WTC11 (cell line): Measurements from ENCODE around the gene CEP131. TPM values are rescaled to one million over a fixed set of nuclear protein-coding genes. Genes with fewer than 3 reads are reported as not detected.

Experiments used
- ATAC-seq: fragments of 200-7000 bp; cut with Tn5 transposase; 2 replicates; pipeline ENCODE4 v1.10.0; 2021; ENCODE audit warnings: mild to moderate bottlenecking, moderate library complexity
- CTCF ChIA-PET: fragments of 300-600 bp; sonication (Branson Sonifier 250); formaldehyde crosslinking; loops from one replicate; lab custom pipeline; 2021; ENCODE audit warnings: antibody characterized with exemption; lab: Charles Lee
- POLR2A ChIA-PET: fragments of 350-600 bp; sonication (Branson Sonifier 250); formaldehyde crosslinking; loops from one replicate; lab custom pipeline; 2021; ENCODE audit warnings: antibody characterized with exemption; lab: Charles Lee
- DNase-seq: peaks from one replicate; pipeline ENCODE4 v3.0.0; 2021; ENCODE audit warnings: low spot score
- H3K27ac Mint-ChIP-seq: 2 replicates; pipeline ENCODE4 v1.8.0; 2021; ENCODE audit warnings: mixed read lengths
- H3K27me3 Mint-ChIP-seq: 2 replicates; pipeline ENCODE4 v1.8.0; 2021; ENCODE audit warnings: low read depth, mild to moderate bottlenecking, moderate library complexity, mixed read lengths
- H3K36me3 Mint-ChIP-seq: 2 replicates; pipeline ENCODE4 v1.8.0; 2021; ENCODE audit warnings: mixed read lengths
- H3K4me1 Mint-ChIP-seq: 2 replicates; pipeline ENCODE4 v1.8.0; 2022; ENCODE audit warnings: mixed read lengths
- H3K4me3 Mint-ChIP-seq: 2 replicates; pipeline ENCODE4 v1.8.0; 2021; ENCODE audit warnings: mild to moderate bottlenecking, moderate library complexity, mixed read lengths
- H3K9me3 Mint-ChIP-seq: 2 replicates; pipeline ENCODE4 v1.8.0; 2021; ENCODE audit warnings: mixed read lengths
- ATF6 ChIP-seq: sonication (generic); formaldehyde crosslinking; IDR thresholded peaks from 2 replicates; pipeline ENCODE4 v1.8.1; 2023; ENCODE audit warnings: mild to moderate bottlenecking, missing genetic modification reagents
- EMX1 ChIP-seq: fragments of 250-450 bp; sonication (Bioruptor Pico); IDR thresholded peaks from 2 replicates; pipeline ENCODE4 v1.8.0; 2021; ENCODE audit warnings: mild to moderate bottlenecking
- ESRRA ChIP-seq: sonication (generic); formaldehyde crosslinking; IDR thresholded peaks from 2 replicates; pipeline ENCODE4 v1.8.1; 2022; ENCODE audit warnings: mild to moderate bottlenecking, missing genetic modification reagents, borderline replicate concordance
- FOXJ3 ChIP-seq: sonication (generic); formaldehyde crosslinking; IDR thresholded peaks from 2 replicates; pipeline ENCODE4 v1.9.0; 2021; ENCODE audit warnings: missing genetic modification reagents, mild to moderate bottlenecking, borderline replicate concordance
- FOXP1 ChIP-seq: sonication (generic); formaldehyde crosslinking; IDR thresholded peaks from 2 replicates; pipeline ENCODE4 v1.8.0; 2022; ENCODE audit warnings: missing genetic modification reagents, mild to moderate bottlenecking, moderate library complexity, borderline replicate concordance
- GRHL2 ChIP-seq: fragments of 250-450 bp; sonication (Bioruptor Pico); IDR thresholded peaks from 2 replicates; pipeline ENCODE4 v1.8.0; 2022; ENCODE audit warnings: mild to moderate bottlenecking, moderate library complexity; ENCODE audit not compliant: insufficient replicate concordance, severe bottlenecking
- HMGA2 ChIP-seq: fragments of 250-450 bp; sonication (Bioruptor Pico); IDR thresholded peaks from 2 replicates; pipeline ENCODE4 v1.4.0; 2021; ENCODE audit warnings: mild to moderate bottlenecking, moderate library complexity
- JAZF1 ChIP-seq: fragments of 250-450 bp; sonication (Bioruptor Pico); IDR thresholded peaks from 2 replicates; pipeline ENCODE4 v1.9.0; 2021; ENCODE audit warnings: moderate library complexity, mild to moderate bottlenecking, inconsistent platforms
- MLX ChIP-seq: sonication (generic); formaldehyde crosslinking; IDR thresholded peaks from 2 replicates; pipeline ENCODE4 v1.8.1; 2023; ENCODE audit warnings: mild to moderate bottlenecking, missing genetic modification reagents, moderate library complexity
- RELA ChIP-seq: sonication (generic); formaldehyde crosslinking; IDR thresholded peaks from 2 replicates; pipeline ENCODE4 v1.8.1; 2022; ENCODE audit warnings: missing genetic modification reagents, mild to moderate bottlenecking, borderline replicate concordance
- SMAD3 ChIP-seq: sonication (generic); formaldehyde crosslinking; IDR thresholded peaks from 2 replicates; pipeline ENCODE4 v1.8.0; 2022; ENCODE audit warnings: missing genetic modification reagents, mild to moderate bottlenecking, borderline replicate concordance
- TCF7 ChIP-seq: sonication (generic); formaldehyde crosslinking; IDR thresholded peaks from 2 replicates; pipeline ENCODE4 v1.8.0; 2022; ENCODE audit warnings: mild to moderate bottlenecking, low read depth, missing genetic modification reagents, moderate library complexity
- TEAD1 ChIP-seq: sonication (generic); formaldehyde crosslinking; IDR thresholded peaks from 2 replicates; pipeline ENCODE4 v1.8.0; 2022; ENCODE audit warnings: mild to moderate bottlenecking, missing genetic modification reagents
- TEAD4 ChIP-seq: sonication (generic); formaldehyde crosslinking; IDR thresholded peaks from 2 replicates; pipeline ENCODE4 v1.8.0; 2022; ENCODE audit warnings: mild to moderate bottlenecking, missing genetic modification reagents
- ZBTB21 ChIP-seq: sonication (generic); formaldehyde crosslinking; IDR thresholded peaks from 2 replicates; pipeline ENCODE4 v1.8.1; 2023; ENCODE audit warnings: mild to moderate bottlenecking, missing genetic modification reagents, borderline replicate concordance
- ZNF317 ChIP-seq: sonication (generic); formaldehyde crosslinking; IDR thresholded peaks from 2 replicates; pipeline ENCODE4 v1.8.1; 2023; ENCODE audit warnings: low read depth, mild to moderate bottlenecking, moderate library complexity, missing genetic modification reagents, borderline replicate concordance
- ZNF396 ChIP-seq: fragments of 250-450 bp; sonication (Bioruptor Pico); IDR thresholded peaks from 2 replicates; pipeline ENCODE4 v1.8.0; 2021; ENCODE audit warnings: mild to moderate bottlenecking, moderate library complexity, borderline replicate concordance
- ZNF532 ChIP-seq: fragments of 250-450 bp; sonication (Bioruptor Pico); IDR thresholded peaks from 2 replicates; pipeline ENCODE4 v1.9.0; 2021; ENCODE audit warnings: mild to moderate bottlenecking, borderline replicate concordance
- ZNF671 ChIP-seq: fragments of 250-450 bp; sonication (Bioruptor Pico); IDR thresholded peaks from 2 replicates; pipeline ENCODE4 v1.8.0; 2021; ENCODE audit warnings: mild to moderate bottlenecking
- total RNA-seq: library from RNA; stranded (reverse); gene quantifications from 3 replicates; pipeline ENCODE4 v1.2.3, GENCODE V29; 2021
- TF ChIP-seq, protein P1 (sequence below): sonication (generic); formaldehyde crosslinking; IDR thresholded peaks from 2 replicates; pipeline ENCODE4 v1.8.1; 2022; ENCODE audit warnings: missing genetic modification reagents, borderline replicate concordance
- TF ChIP-seq, protein P2 (sequence below): sonication (generic); formaldehyde crosslinking; IDR thresholded peaks from 2 replicates; pipeline ENCODE4 v1.8.1; 2023; ENCODE audit warnings: mild to moderate bottlenecking, missing genetic modification reagents, borderline replicate concordance

The CEP131 gene
- total RNA-seq, 1 experiment from 2014 or later = 35.2 TPM

GRCh38 chr17:81257533-81257932 is 34.8 kb upstream of the CEP131 start:
- CTCF ChIA-PET = interaction anchor here (1.2 kb wide), 1 partner anchor 108 kb away, joined by 3 read pairs; no protein-coding TSS in a partner anchor
- DNase-seq (no peak), ATAC-seq (no peak)
- Mint-ChIP-seq H3K27ac (no peak overlapping the region), H3K36me3 (0 out of 2 replicates have a peak, but pooled peaks cover 4% of the 10 kb centered on the region), H3K9me3 (no peaks in the 10 kb centered on the region; the same call in 1 of the 2 replicates), H3K4me3 (no peak overlapping the region), H3K4me1 (peaks cover 17% of the 10 kb centered on the region), H3K27me3 (no peaks in the 10 kb centered on the region)
- TF ChIP-seq TEAD1 (no peak), ZBTB21 (CRISPR knock-in tag) (no peak), SMAD3 (CRISPR knock-in tag) (no peak), ZNF396 (CRISPR knock-in tag) (no peak)
- POLR2A ChIA-PET = no interaction called here

DNA sequence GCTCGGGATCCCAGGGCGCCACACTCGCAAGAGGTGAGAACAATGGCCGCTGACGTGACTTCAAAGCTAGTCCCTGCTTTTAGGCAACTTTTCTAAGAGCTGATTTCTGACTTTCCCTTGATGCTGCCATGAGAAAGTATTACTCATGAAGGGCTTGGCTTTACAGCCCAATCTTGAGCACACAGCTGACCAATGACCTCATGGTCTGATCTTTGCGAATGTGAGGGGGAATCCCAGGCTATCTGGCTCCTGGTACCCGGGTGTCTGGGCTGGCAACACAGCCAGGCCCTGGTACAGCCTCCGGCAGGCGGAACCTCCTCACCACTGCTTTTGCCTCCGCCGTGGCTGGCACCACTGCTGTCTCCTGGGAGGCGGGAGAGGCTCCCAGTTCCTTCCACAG is 33.9 kb upstream of the CEP131 start:
- no peak for DNase-seq
- TF ChIP-seq ZNF396 (CRISPR knock-in tag) = no peak
- TF ChIP-seq ATF6 (CRISPR knock-in tag) = no peak
- no peak for TF ChIP-seq TCF7 (CRISPR knock-in tag)
- TF ChIP-seq TEAD1 = no peak
- TF ChIP-seq EMX1 (CRISPR knock-in tag) = no peak
- no peak for TF ChIP-seq RELA (CRISPR knock-in tag)
- TF ChIP-seq, protein P1, sequence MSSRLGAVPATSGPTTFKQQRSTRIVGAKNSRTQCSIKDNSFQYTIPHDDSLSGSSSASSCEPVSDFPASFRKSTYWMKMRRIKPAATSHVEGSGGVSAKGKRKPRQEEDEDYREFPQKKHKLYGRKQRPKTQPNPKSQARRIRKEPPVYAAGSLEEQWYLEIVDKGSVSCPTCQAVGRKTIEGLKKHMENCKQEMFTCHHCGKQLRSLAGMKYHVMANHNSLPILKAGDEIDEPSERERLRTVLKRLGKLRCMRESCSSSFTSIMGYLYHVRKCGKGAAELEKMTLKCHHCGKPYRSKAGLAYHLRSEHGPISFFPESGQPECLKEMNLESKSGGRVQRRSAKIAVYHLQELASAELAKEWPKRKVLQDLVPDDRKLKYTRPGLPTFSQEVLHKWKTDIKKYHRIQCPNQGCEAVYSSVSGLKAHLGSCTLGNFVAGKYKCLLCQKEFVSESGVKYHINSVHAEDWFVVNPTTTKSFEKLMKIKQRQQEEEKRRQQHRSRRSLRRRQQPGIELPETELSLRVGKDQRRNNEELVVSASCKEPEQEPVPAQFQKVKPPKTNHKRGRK = no peak
- no peak for TF ChIP-seq FOXJ3
- TF ChIP-seq ZNF532 (CRISPR knock-in tag) = no peak
- TF ChIP-seq MLX = no peak
- TF ChIP-seq FOXP1 (CRISPR knock-in tag) = no peak
- TF ChIP-seq TEAD4 (CRISPR knock-in tag) = no peak
- TF ChIP-seq ZBTB21 (CRISPR knock-in tag) = no peak
- TF ChIP-seq ZNF671 (CRISPR knock-in tag) = no peak
- no peak for TF ChIP-seq JAZF1 (CRISPR knock-in tag)
- TF ChIP-seq, protein P2, sequence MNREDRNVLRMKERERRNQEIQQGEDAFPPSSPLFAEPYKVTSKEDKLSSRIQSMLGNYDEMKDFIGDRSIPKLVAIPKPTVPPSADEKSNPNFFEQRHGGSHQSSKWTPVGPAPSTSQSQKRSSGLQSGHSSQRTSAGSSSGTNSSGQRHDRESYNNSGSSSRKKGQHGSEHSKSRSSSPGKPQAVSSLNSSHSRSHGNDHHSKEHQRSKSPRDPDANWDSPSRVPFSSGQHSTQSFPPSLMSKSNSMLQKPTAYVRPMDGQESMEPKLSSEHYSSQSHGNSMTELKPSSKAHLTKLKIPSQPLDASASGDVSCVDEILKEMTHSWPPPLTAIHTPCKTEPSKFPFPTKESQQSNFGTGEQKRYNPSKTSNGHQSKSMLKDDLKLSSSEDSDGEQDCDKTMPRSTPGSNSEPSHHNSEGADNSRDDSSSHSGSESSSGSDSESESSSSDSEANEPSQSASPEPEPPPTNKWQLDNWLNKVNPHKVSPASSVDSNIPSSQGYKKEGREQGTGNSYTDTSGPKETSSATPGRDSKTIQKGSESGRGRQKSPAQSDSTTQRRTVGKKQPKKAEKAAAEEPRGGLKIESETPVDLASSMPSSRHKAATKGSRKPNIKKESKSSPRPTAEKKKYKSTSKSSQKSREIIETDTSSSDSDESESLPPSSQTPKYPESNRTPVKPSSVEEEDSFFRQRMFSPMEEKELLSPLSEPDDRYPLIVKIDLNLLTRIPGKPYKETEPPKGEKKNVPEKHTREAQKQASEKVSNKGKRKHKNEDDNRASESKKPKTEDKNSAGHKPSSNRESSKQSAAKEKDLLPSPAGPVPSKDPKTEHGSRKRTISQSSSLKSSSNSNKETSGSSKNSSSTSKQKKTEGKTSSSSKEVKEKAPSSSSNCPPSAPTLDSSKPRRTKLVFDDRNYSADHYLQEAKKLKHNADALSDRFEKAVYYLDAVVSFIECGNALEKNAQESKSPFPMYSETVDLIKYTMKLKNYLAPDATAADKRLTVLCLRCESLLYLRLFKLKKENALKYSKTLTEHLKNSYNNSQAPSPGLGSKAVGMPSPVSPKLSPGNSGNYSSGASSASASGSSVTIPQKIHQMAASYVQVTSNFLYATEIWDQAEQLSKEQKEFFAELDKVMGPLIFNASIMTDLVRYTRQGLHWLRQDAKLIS (CRISPR knock-in tag) = no peak
- no peak for TF ChIP-seq ZNF317 (CRISPR knock-in tag)
- TF ChIP-seq ESRRA (CRISPR knock-in tag) = no peak
- no peak for TF ChIP-seq HMGA2 (CRISPR knock-in tag)
- no peak for TF ChIP-seq GRHL2 (CRISPR knock-in tag)
- TF ChIP-seq, all 79 proteins: peak for 0
- no peak for ATAC-seq
- Mint-ChIP-seq H3K9me3 (no peaks in the 10 kb centered on the region; the same call in 1 of the 2 replicates), H3K27ac (no peak overlapping the region), H3K4me1 (peaks cover 23% of the 10 kb centered on the region), H3K4me3 (no peak overlapping the region), H3K36me3 (0 out of 2 replicates have a peak, but pooled peaks cover 6% of the 10 kb centered on the region), H3K27me3 (no peaks in the 10 kb centered on the region)
- POLR2A ChIA-PET = no interaction called here
- CTCF ChIA-PET = interaction anchor here (1.2 kb wide), 1 partner anchor 184 kb away, joined by 3 read pairs; no protein-coding TSS in a partner anchor
